ENCODE measurements around the gene MRAS.

The MRAS gene

DNA sequence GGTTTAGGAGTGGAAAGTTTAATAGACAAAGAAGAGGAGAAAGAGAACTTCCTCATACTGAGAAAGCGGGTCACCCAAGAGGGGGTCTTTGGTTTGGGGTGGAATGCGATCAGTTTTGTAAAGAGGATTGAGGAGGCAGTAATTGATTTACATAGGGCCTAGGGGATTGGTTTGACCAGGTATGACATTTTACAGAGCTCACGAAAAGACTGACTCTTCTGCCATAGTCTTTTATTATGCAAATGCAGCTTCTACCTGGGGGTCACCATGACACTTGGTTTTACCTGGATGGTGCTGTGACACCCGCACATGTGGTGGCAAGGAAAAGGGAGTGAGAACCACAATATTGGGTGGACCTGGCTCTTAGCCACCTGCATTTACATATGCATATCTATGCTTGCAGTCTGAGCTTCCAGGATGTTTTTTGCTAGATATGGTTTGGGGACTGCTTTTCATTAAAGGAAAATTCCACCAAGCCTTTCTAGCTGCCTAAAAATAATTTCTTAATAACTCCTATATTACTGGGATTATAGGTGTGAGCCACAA is 11.9 kb upstream of the MRAS start:
- CTCF ChIA-PET = interaction anchor here (0.9 to 1.6 kb wide), 5 partner anchors 11 to 579 kb away, joined by 3 to 5 read pairs (median 4); no protein-coding TSS in a partner anchor

GRCh38 chr3:138338244-138338643 is 10.1 kb upstream of the MRAS start:
- CTCF ChIA-PET = interaction anchor here (1.0 kb wide), 1 partner anchor 17 kb away, joined by 3 read pairs; no protein-coding TSS in a partner anchor
- POLR2A ChIA-PET = no interaction called here
- TF ChIP-seq, protein P1, sequence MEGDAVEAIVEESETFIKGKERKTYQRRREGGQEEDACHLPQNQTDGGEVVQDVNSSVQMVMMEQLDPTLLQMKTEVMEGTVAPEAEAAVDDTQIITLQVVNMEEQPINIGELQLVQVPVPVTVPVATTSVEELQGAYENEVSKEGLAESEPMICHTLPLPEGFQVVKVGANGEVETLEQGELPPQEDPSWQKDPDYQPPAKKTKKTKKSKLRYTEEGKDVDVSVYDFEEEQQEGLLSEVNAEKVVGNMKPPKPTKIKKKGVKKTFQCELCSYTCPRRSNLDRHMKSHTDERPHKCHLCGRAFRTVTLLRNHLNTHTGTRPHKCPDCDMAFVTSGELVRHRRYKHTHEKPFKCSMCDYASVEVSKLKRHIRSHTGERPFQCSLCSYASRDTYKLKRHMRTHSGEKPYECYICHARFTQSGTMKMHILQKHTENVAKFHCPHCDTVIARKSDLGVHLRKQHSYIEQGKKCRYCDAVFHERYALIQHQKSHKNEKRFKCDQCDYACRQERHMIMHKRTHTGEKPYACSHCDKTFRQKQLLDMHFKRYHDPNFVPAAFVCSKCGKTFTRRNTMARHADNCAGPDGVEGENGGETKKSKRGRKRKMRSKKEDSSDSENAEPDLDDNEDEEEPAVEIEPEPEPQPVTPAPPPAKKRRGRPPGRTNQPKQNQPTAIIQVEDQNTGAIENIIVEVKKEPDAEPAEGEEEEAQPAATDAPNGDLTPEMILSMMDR (IDR thresholded peaks at IDR 0.05; ENCODE audit: control extremely low read depth, extremely low read depth, low read depth, missing control alignments) = no peak

More for the DNA sequence above, 11.9 kb upstream of the MRAS start:
- TF ChIP-seq, protein P1 (IDR thresholded peaks at IDR 0.05; ENCODE audit: control extremely low read depth, extremely low read depth, low read depth, missing control alignments) = no peak
- no peak for DNase-seq (ENCODE audit: extremely low spot score)
- POLR2A ChIA-PET = no interaction called here

DNA sequence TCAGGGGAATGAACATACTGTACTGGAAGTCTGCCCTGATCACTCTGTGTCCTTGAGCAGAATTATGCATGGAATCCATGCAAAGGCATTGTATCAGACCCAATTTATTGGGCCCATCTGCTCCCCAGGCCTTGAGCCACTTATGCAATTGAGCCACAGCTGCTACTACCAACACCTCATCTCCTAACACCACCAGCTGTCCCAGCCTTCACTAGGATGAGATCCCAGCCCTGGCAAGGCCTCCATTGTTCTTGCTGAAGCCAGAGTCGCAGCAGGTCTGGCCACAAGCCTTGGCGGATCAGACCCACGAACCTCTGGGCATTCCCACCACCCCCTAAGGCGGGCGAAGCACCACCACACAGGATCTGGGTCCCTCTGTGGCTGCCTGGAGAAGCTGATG is 9.6 kb upstream of the MRAS start:
- TF ChIP-seq, protein P1 (IDR thresholded peaks at IDR 0.05; ENCODE audit: control extremely low read depth, extremely low read depth, low read depth, missing control alignments) = no peak
- ChIA-PET CTCF (interaction anchor here (1.4 kb wide), 1 partner anchor 68 kb away, joined by 3 read pairs; no protein-coding TSS in a partner anchor), POLR2A (no interaction called here)
- no peak for DNase-seq (ENCODE audit: extremely low spot score)

More at GRCh38 chr3:138338244-138338643, 10.1 kb upstream of the MRAS start:
- no peak for DNase-seq (ENCODE audit: extremely low spot score)

- CTCF ChIA-PET = interaction anchor here (1.5 kb wide), 1 partner anchor 31 kb away, joined by 4 read pairs; no protein-coding TSS in a partner anchor
Measured at GRCh38 chr3:138340511-138340910, 7.9 kb upstream of the MRAS start.

GRCh38 chr3:138344754-138345153 is 3.6 kb upstream of the MRAS start:
- DNase-seq (ENCODE audit: extremely low spot score) = no peak
- TF ChIP-seq, protein P1 (IDR thresholded peaks at IDR 0.05; ENCODE audit: control extremely low read depth, extremely low read depth, low read depth, missing control alignments) = no peak
- POLR2A ChIA-PET = no interaction called here
- CTCF ChIA-PET = interaction anchor here (1.3 kb wide), 1 partner anchor 13 kb away, joined by 3 read pairs; no protein-coding TSS in a partner anchor

More at GRCh38 chr3:138340511-138340910, 7.9 kb upstream of the MRAS start:
- TF ChIP-seq, protein P1 (IDR thresholded peaks at IDR 0.05; ENCODE audit: control extremely low read depth, extremely low read depth, low read depth, missing control alignments) = no peak
- DNase-seq (ENCODE audit: extremely low spot score) = no peak
- POLR2A ChIA-PET = no interaction called here

DNA sequence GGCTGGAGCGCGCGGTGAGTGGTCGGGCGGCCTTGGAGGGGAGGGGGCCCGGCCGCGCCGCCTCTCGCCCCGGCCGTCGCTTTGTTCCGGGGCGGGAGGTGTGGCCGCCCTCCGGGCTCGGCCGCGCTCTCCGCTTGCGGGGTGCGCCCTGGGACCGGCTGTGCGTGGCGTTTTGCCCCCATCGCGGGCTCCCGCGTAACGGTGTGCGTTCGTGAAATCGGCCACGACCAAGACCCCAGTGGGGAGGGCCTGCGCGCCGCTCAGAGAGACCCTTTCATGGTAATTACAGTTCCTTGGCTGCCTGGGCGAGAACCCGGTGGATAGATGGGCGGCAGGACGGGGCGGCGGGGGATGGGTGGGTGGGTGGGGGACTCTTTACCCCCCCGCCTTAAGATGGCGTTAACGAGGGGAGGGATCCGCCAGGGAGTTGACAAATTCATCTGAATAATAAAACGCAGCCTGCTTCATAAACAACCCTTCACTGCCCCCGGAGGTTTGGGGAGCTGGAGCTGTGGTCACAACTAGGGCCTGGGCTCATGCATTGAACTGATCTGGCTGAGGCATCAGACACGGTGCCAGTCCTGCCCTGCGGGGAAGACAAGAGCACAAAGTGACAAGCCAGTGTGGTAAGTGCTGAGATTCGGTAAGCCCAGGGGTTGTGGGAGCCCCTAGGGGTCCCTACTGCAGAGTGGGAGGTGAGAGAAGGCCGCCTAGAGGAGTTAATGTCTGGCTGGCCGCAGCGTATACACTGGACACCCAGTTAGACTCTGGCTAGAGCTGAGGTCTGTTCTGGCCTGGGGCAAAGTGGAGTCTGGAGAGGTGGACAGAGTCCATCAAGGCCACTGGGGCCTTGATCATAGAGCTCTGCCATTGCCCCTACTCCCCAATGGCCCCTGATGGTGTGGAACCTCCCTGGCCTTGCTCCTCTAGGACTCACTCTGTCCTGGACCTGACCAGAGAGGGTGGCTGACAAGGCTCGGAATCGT is 668 bp downstream of the MRAS start:
- CTCF ChIA-PET = interaction anchor here (1.2 kb wide), 2 partner anchors 13 to 567 kb away, joined by 3 read pairs; no protein-coding TSS in a partner anchor
- POLR2A ChIA-PET = no interaction called here
- TF ChIP-seq, protein P1 (IDR thresholded peaks at IDR 0.05; ENCODE audit: control extremely low read depth, extremely low read depth, low read depth, missing control alignments) = no peak
- no peak for DNase-seq (ENCODE audit: extremely low spot score)

Measured in GM10248 (cell line).